ENCODE data around the gene SREK1IP1. TPM values are rescaled to one million over a fixed set of nuclear protein-coding genes. Genes with fewer than 3 reads are reported as not detected.

SREK1IP1 gene
- 17.9 and 20.2 TPM in 2 replicates for total RNA-seq
- long read RNA-seq, full-length matches to known transcripts, result 2 of 6 reads
- long read RNA-seq, partial matches to known transcripts, result 0 of 6 reads
- long read RNA-seq, other reads (novel, unspliced or antisense), result 4 of 6 reads

DNA sequence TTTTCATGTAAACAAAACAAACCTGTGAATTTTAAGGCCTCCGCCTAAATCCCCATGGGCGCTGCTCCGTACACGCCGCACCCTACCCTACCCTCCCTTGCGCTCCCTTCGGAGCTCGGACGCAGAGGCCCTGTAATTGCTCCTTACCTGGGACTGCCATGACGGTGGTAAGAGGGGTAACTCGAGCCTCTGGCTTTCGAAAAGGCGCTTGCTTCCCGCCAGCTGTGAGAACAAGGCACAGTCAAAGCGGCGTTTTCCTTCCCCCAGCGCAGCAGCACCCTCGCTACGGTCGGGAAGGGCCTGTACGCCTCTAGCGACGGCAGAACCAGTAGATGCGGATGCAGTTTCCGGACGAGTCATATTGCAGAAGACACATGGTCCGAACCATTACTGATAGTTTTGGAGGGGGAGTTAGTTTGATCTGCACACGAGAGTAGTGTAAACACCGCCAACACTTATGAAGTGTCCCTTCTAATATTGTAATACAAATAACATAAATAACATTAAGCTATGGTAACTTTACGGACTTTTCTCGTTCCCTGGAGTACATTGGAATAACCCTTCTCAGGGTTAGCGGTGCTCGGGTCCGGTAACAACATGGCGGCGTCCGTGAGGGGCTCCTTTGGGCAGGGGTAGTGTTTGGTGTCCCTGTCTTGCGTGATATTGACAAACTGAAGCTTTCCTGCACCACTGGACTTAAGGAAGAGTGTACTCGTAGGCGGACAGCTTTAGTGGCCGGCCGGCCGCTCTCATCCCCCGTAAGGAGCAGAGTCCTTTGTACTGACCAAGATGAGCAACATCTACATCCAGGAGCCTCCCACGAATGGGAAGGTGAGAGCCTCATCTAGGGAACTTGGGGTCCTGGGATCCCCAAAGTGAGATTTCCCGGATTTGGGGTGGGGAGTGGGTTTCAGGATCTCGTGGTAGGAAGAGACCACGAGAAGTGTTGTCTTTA lies at the start of gene SREK1IP1, which contains the start of gene CWC27:
Gene SREK1IP1 (minus strand): TSS at position 334 of the 955 bp plus-strand sequence. CDS start 174 bp downstream, at position 160.
Gene CWC27 (plus strand): TSS at position 573 of the 955 bp plus-strand sequence. CDS start 217 bp downstream, at position 790.
- peak within 1 kb of the TSS; percentile 98 for H3K27ac Mint-ChIP-seq (ENCODE audit: unreplicated experiment)
- no peaks in the 10 kb centered on the region for H3K9me3 Mint-ChIP-seq (ENCODE audit: unreplicated experiment)
- peak; percentile 93 for DNase-seq (ENCODE audit: extremely low spot score, unreplicated experiment)
- H3K36me3 Mint-ChIP-seq (ENCODE audit: unreplicated experiment), result peaks cover 10% of the 10 kb centered on the region
- peaks cover 34% of the 10 kb centered on the region for H3K4me1 Mint-ChIP-seq (ENCODE audit: unreplicated experiment)
- peak within 1 kb of the TSS; percentile 94 for H3K4me3 Mint-ChIP-seq (ENCODE audit: unreplicated experiment)
- H3K27me3 Mint-ChIP-seq (ENCODE audit: unreplicated experiment), result no peaks in the 10 kb centered on the region
- TF ChIP-seq, protein P1, sequence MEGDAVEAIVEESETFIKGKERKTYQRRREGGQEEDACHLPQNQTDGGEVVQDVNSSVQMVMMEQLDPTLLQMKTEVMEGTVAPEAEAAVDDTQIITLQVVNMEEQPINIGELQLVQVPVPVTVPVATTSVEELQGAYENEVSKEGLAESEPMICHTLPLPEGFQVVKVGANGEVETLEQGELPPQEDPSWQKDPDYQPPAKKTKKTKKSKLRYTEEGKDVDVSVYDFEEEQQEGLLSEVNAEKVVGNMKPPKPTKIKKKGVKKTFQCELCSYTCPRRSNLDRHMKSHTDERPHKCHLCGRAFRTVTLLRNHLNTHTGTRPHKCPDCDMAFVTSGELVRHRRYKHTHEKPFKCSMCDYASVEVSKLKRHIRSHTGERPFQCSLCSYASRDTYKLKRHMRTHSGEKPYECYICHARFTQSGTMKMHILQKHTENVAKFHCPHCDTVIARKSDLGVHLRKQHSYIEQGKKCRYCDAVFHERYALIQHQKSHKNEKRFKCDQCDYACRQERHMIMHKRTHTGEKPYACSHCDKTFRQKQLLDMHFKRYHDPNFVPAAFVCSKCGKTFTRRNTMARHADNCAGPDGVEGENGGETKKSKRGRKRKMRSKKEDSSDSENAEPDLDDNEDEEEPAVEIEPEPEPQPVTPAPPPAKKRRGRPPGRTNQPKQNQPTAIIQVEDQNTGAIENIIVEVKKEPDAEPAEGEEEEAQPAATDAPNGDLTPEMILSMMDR (IDR thresholded peaks at IDR 0.05), result no peak

DNA sequence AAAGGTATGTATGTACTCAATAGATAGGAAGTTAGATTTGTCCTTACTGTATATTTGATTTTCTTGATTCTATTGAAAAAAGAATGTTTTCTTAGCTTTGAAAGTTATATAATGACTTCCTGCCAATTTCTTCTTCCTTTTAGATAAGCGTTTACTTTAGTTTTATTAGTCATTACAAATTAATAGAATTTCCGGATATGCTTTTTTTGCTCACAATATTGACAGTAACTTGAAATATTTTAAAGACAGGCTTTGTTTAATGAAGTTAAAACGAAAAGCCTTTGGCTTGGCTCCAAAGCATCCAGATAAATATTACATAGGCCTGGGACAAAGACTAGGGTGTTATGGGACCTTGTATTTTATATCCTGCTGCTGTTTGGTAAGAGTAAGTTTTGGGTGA lies 49.8 kb upstream of the SREK1IP1 start:
- Mint-ChIP-seq H3K9me3 (ENCODE audit: unreplicated experiment) (no peaks in the 10 kb centered on the region), H3K36me3 (ENCODE audit: unreplicated experiment) (peaks cover 9% of the 10 kb centered on the region), H3K4me1 (ENCODE audit: unreplicated experiment) (peaks cover 15% of the 10 kb centered on the region), H3K27ac (ENCODE audit: unreplicated experiment) (no peak overlapping the region), H3K27me3 (ENCODE audit: unreplicated experiment) (no peaks in the 10 kb centered on the region), H3K4me3 (ENCODE audit: unreplicated experiment) (no peak overlapping the region)
- no peak for DNase-seq (ENCODE audit: extremely low spot score, unreplicated experiment)
- TF ChIP-seq, protein P1 (IDR thresholded peaks at IDR 0.05), result no peak

DNA sequence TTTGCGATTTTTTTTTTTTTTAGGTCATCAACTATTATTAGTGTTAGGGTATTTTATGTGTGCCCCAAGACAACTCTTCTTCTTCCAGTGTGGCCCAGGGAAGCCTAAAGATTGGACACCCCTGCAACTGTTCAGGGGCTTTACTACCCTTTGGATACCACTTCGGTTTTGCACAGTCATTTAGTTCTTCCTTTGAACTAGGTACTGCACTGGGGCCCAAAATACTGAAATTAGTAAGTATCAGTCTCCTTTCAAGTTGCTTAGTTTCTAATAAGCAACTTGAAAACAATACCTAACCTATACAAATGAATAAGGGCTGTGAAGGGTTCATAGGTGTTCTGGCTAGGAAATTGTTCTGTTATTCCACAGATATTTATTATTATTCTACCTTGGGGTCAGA lies 45.6 kb upstream of the SREK1IP1 start:
- peaks cover 17% of the 10 kb centered on the region for H3K4me1 Mint-ChIP-seq (ENCODE audit: unreplicated experiment)
- TF ChIP-seq, protein P1 (IDR thresholded peaks at IDR 0.05), result no peak
- H3K27me3 Mint-ChIP-seq (ENCODE audit: unreplicated experiment), result no peaks in the 10 kb centered on the region
- peaks cover 12% of the 10 kb centered on the region for H3K36me3 Mint-ChIP-seq (ENCODE audit: unreplicated experiment)
- no peak for DNase-seq (ENCODE audit: extremely low spot score, unreplicated experiment)
- H3K9me3 Mint-ChIP-seq (ENCODE audit: unreplicated experiment), result no peaks in the 10 kb centered on the region
- H3K27ac Mint-ChIP-seq (ENCODE audit: unreplicated experiment), result peak overlapping the region; percentile 58
- H3K4me3 Mint-ChIP-seq (ENCODE audit: unreplicated experiment), result no peak overlapping the region

DNA sequence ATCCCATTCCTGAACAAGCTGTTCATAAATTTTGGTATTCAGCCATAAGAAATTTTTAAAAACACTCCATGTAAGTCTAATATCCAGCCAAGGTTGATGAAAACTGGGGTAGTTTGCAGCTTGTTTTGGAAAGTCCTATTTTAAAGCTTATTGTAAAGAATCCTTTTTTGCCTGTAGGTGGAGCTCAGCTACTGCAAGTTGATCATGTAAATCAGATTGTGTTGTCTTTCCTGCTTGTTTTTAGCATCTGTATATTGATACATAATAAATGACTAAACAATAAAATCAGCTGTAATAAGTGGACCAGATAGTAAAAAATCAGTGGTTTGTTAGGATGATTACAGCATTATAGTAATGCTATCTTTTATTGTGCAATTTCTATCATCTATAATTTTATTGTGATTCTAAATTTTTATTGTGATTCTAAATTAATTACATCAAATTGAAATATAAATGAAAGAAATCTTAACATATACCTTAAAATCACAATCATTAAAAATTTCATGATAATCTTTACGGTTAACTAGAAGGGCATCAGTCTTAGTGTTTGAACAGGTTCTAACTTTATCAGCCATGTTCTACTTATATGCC lies 42.7 kb upstream of the SREK1IP1 start:
- no peak overlapping the region for H3K27ac Mint-ChIP-seq (ENCODE audit: unreplicated experiment)
- no peaks in the 10 kb centered on the region for H3K9me3 Mint-ChIP-seq (ENCODE audit: unreplicated experiment)
- no peak for DNase-seq (ENCODE audit: extremely low spot score, unreplicated experiment)
- TF ChIP-seq, protein P1 (IDR thresholded peaks at IDR 0.05), result peak; percentile 85
- H3K4me3 Mint-ChIP-seq (ENCODE audit: unreplicated experiment), result no peak overlapping the region
- peaks cover 7% of the 10 kb centered on the region for H3K36me3 Mint-ChIP-seq (ENCODE audit: unreplicated experiment)
- no peaks in the 10 kb centered on the region for H3K27me3 Mint-ChIP-seq (ENCODE audit: unreplicated experiment)
- peaks cover 13% of the 10 kb centered on the region for H3K4me1 Mint-ChIP-seq (ENCODE audit: unreplicated experiment)

DNA sequence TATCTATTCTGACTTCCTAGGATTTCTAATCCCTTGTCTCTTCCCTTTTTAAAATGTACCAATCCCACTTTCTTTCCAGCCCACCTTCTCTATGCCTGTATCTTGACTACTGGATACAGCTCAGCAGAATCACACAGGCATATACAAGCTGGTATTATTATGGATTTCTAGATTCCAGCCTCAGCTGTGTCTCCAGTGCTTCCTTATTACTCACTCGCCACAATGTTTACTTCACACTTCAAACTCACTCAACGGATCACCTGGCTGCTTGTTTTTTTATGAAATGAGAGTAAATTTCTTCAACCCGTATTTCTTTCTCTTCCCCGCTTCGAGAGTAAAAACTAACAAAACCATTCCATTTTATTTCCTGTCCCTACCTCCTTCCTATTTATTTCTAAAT lies 39.0 kb upstream of the SREK1IP1 start:
- no peak overlapping the region for H3K4me3 Mint-ChIP-seq (ENCODE audit: unreplicated experiment)
- no peaks in the 10 kb centered on the region for H3K9me3 Mint-ChIP-seq (ENCODE audit: unreplicated experiment)
- H3K4me1 Mint-ChIP-seq (ENCODE audit: unreplicated experiment), result no peaks in the 10 kb centered on the region
- no peak overlapping the region for H3K27ac Mint-ChIP-seq (ENCODE audit: unreplicated experiment)
- H3K27me3 Mint-ChIP-seq (ENCODE audit: unreplicated experiment), result no peaks in the 10 kb centered on the region
- H3K36me3 Mint-ChIP-seq (ENCODE audit: unreplicated experiment), result peaks cover 7% of the 10 kb centered on the region
- no peak for DNase-seq (ENCODE audit: extremely low spot score, unreplicated experiment)
- TF ChIP-seq, protein P1 (IDR thresholded peaks at IDR 0.05), result no peak
